ENCODE data around the gene MRPL44.

MRPL44 gene

GRCh38 chr2:223916181-223916920 lies 40.9 kb upstream of the MRPL44 start:
- TF ChIP-seq CTCF (IDR thresholded peaks at IDR 0.05; ENCODE audit: unreplicated experiment in 3 of 3) = no peak
- peaks cover 72% of the 10 kb centered on the region for H3K36me3 Mint-ChIP-seq (ENCODE audit: low read depth)
- no peak overlapping the region for H3K4me3 Mint-ChIP-seq
- no peak overlapping the region for H3K27ac Mint-ChIP-seq
- no peaks in the 10 kb centered on the region for H3K27me3 Mint-ChIP-seq (ENCODE audit: low read depth)
- no peaks in the 10 kb centered on the region for H3K9me3 Mint-ChIP-seq
- H3K4me1 Mint-ChIP-seq = peaks cover 3% of the 10 kb centered on the region

- Mint-ChIP-seq H3K36me3 (ENCODE audit: low read depth) (peaks cover 75% of the 10 kb centered on the region), H3K4me3 (no peak overlapping the region), H3K27ac (no peak overlapping the region), H3K9me3 (no peaks in the 10 kb centered on the region), H3K4me1 (peaks cover 3% of the 10 kb centered on the region), H3K27me3 (ENCODE audit: low read depth) (no peaks in the 10 kb centered on the region)
- no peak for TF ChIP-seq CTCF (IDR thresholded peaks at IDR 0.05; ENCODE audit: unreplicated experiment in 3 of 3)
Observed at GRCh38 chr2:223918671-223919134, 38.6 kb upstream of the MRPL44 start.

- Mint-ChIP-seq H3K9me3 (no peaks in the 10 kb centered on the region), H3K4me1 (no peaks in the 10 kb centered on the region), H3K36me3 (ENCODE audit: low read depth) (peaks cover 84% of the 10 kb centered on the region), H3K27me3 (ENCODE audit: low read depth) (no peaks in the 10 kb centered on the region), H3K4me3 (no peak overlapping the region), H3K27ac (no peak overlapping the region)
- no peak for TF ChIP-seq CTCF (IDR thresholded peaks at IDR 0.05; ENCODE audit: unreplicated experiment in 3 of 3)
Observed at GRCh38 chr2:223920109-223920508, 37.2 kb upstream of the MRPL44 start.

GRCh38 chr2:223921204-223921603 lies 36.1 kb upstream of the MRPL44 start:
- Mint-ChIP-seq H3K36me3 (ENCODE audit: low read depth) (peaks cover 85% of the 10 kb centered on the region), H3K27me3 (ENCODE audit: low read depth) (no peaks in the 10 kb centered on the region), H3K4me3 (no peak overlapping the region), H3K4me1 (no peaks in the 10 kb centered on the region), H3K27ac (no peak overlapping the region), H3K9me3 (peaks cover 4% of the 10 kb centered on the region)
- no peak for TF ChIP-seq CTCF (IDR thresholded peaks at IDR 0.05; ENCODE audit: unreplicated experiment in 3 of 3)

- H3K27me3 Mint-ChIP-seq (ENCODE audit: low read depth) = no peaks in the 10 kb centered on the region
- no peak overlapping the region for H3K4me3 Mint-ChIP-seq
- peaks cover 85% of the 10 kb centered on the region for H3K36me3 Mint-ChIP-seq (ENCODE audit: low read depth)
- H3K4me1 Mint-ChIP-seq = no peaks in the 10 kb centered on the region
- no peak for TF ChIP-seq CTCF (IDR thresholded peaks at IDR 0.05; ENCODE audit: unreplicated experiment in 3 of 3)
- H3K27ac Mint-ChIP-seq = no peak overlapping the region
- H3K9me3 Mint-ChIP-seq = peaks cover 5% of the 10 kb centered on the region
Observed at GRCh38 chr2:223922308-223922707, 35.0 kb upstream of the MRPL44 start.

GRCh38 chr2:223923976-223924375 lies 33.3 kb upstream of the MRPL44 start:
- no peak overlapping the region for H3K4me3 Mint-ChIP-seq
- H3K27me3 Mint-ChIP-seq (ENCODE audit: low read depth) = no peaks in the 10 kb centered on the region
- H3K9me3 Mint-ChIP-seq = peaks cover 14% of the 10 kb centered on the region

More at GRCh38 chr2:223923976-223924375, 33.3 kb upstream of the MRPL44 start:
- Mint-ChIP-seq H3K4me1 (no peaks in the 10 kb centered on the region), H3K36me3 (ENCODE audit: low read depth) (peaks cover 88% of the 10 kb centered on the region), H3K27ac (no peak overlapping the region)
- TF ChIP-seq CTCF (IDR thresholded peaks at IDR 0.05; ENCODE audit: unreplicated experiment in 3 of 3) = no peak

All from nephron (organoid).